ENCODE results near the gene ACVRL1.

Gene ACVRL1

DNA sequence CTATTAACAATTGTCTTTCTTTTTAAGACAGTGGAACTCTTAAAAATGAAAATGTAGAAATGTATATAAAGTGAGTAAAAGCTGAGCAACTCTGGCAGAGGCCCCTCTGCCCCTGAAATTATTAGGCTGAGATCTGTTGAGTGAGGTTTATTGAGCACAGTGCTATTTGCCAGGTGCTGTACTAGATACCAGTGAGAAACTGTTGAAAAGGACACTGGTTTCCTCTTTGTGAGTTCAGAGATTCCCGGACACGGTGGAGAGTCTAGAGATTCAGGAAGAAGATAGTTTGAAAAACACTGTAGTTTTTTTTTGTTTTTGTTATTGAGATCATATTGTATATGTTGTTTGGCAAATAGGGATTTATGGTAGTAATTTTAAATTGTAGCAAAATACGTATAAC lies 55.4 kb downstream of the ACVRL1 start:
- DNase-seq (ENCODE audit: low spot score) = no peak

DNA sequence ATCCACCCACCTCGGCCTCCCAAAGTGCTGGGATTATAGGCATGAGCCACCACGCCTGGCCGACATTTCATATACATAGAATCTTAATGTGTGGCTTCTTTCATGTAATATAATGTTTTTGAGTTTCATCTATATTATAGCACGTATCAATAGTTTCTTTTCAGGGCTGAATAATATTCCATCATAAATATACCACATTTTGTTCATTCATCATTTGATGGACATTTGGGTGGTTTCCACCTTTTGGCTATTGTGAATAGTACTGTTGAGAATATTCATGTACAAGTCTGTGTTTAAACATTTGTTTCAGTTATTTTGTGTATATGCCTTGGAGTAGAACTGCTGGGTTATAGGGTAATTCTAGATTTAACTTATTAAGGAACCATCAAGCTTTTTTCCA lies 56.2 kb downstream of the ACVRL1 start:
- no peak for DNase-seq (ENCODE audit: low spot score)

DNA sequence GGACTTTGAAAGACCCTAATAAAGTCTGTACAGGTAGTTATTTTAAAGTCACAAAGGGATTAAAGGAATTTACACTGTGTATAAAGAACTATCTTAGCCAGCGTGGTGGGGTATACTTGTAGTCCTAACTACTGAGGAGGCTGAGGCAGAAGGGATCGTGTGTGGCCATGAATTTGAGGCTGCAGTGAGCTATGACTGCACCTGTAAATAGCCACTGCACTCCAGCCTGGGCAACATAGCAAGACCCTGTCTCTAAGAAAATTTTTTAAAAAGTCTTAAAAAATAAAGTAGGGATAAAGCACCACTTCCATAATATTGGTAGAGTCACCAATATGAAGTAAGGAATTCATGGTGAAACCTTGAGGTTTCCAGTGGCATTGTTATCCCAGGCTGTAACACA lies 62.3 kb downstream of the ACVRL1 start:
- DNase-seq (ENCODE audit: low spot score) = no peak

- DNase-seq (ENCODE audit: low spot score) = no peak
Observed at GRCh38 chr12:51970904-51971646, 63.8 kb downstream of the ACVRL1 start.

DNA sequence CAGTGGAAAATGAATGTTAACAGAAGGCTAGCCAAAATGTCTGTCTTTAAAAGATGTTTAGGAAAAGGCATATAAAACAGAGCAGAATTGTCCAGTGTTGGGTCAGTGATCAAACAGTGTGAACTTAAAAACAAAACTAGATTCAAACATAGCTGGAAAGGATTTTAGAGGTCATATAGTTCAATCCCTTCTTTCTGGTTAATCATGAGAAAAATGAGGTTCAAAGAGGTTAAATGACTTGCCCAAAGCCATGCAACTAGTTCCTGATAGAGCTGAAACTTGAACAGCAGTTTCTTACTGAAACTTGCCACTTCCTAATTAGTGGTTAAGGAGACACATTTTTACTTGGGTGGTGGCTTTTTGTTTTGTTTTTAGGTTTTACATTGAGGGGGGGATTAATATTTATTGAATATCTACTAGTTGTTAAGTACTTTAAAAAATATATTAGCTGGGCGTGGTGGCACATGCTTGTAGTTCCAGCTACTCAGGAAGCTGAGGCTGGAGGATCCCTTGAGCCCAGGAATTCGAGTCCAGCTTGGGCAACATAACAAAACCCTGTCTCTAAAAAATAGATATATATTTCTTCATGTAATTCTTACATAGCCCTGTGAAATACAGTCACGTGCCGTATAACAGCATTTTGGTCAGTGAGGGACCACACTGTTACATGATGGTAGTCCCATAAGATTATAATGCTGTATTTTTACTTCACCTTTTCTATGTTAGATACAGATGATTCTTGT lies 64.5 kb downstream of the ACVRL1 start:
- DNase-seq (ENCODE audit: low spot score) = no peak

DNA sequence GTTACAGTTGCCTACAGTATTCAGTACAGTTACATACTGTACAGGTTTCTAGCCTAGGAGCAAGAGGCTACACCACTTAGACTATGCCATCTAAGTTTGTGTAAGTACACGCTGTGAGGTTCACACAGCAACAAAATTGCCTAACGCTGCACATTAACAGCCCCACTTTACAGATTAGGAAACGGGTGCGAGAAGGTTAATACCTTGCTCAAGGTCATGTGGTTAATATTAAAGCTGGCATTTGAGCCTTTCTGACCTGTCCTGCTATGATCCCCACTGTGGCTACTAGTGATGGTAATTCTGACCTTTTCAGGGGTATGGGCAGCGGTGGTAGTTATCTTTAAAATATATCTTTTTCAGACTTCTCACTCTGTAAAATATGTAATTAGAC lies 65.1 kb downstream of the ACVRL1 start:
- DNase-seq (ENCODE audit: low spot score) = no peak

- DNase-seq (ENCODE audit: low spot score) = no peak
Observed at GRCh38 chr12:51972849-51973273, 65.6 kb downstream of the ACVRL1 start.

Data from SK-N-DZ (cell line).